SU-DHL-6 (cell line): ENCODE results near the gene PPP1CC.

ENCODE experiments used
- H2AFZ ChIP-seq: fragments of 200-600 bp; sonication (generic); 2 replicates; pipeline ENCODE4 v1.6.1; 2014; ENCODE audit warnings: low read depth, mild to moderate bottlenecking, moderate library complexity, mixed read lengths, antibody characterized with exemption, low read length; ENCODE audit not compliant: severe bottlenecking
- H3F3A ChIP-seq: fragments of 200-600 bp; shearing (Covaris generic); 2 replicates; pipeline ENCODE4 v1.6.0; 2016; ENCODE audit warnings: antibody characterized with exemption, mild to moderate bottlenecking; ENCODE audit not compliant: insufficient read depth
- H3K27ac ChIP-seq: fragments of 200-600 bp; sonication (generic); 2 replicates; pipeline ENCODE4 v1.5.1; 2016; ENCODE audit warnings: low read depth, mild to moderate bottlenecking, low read length, moderate library complexity, mixed read lengths
- H3K27me3 ChIP-seq: fragments of 200-600 bp; sonication (generic), shearing (Covaris generic); 2 replicates; pipeline ENCODE4 v1.6.0; 2014; ENCODE audit warnings: mild to moderate bottlenecking, low read length
- H3K36me3 ChIP-seq: fragments of 200-600 bp; sonication (generic); 2 replicates; pipeline ENCODE4 v1.6.1; 2014; ENCODE audit warnings: mild to moderate bottlenecking, low read length, mixed read lengths
- H3K4me2 ChIP-seq: fragments of 300-600, 200-600 bp; shearing (Covaris generic), sonication (generic); 2 replicates; pipeline ENCODE4 v1.6.0; 2014; ENCODE audit warnings: low read length, low read depth, mild to moderate bottlenecking; ENCODE audit not compliant: poor library complexity, severe bottlenecking
- H3K4me3 ChIP-seq: fragments of 200-600 bp; sonication (generic); 2 replicates; pipeline ENCODE4 v1.5.1; 2014; ENCODE audit warnings: antibody characterized with exemption, low read length, mild to moderate bottlenecking, mixed read lengths; ENCODE audit not compliant: insufficient read depth, poor library complexity, severe bottlenecking
- H3K79me2 ChIP-seq: fragments of 200-600 bp; sonication (generic); 2 replicates; pipeline ENCODE4 v1.6.1; 2014; ENCODE audit warnings: mild to moderate bottlenecking, low read length, moderate library complexity; ENCODE audit not compliant: insufficient read depth
- H3K9ac ChIP-seq: fragments of 200-600 bp; sonication (generic); 2 replicates; pipeline ENCODE4 v1.7.0; 2014; ENCODE audit warnings: mild to moderate bottlenecking, low read length
- H3K9me2 ChIP-seq: fragments of 200-600 bp; sonication (generic); replicated peaks from 2 replicates; pipeline ENCODE4 v1.6.1; 2014; ENCODE audit warnings: low read length; ENCODE audit not compliant: insufficient read depth
- H3K9me3 ChIP-seq: fragments of 200-600 bp; sonication (generic); 2 replicates; pipeline ENCODE4 v1.6.1; 2014; ENCODE audit warnings: low read length, mixed read lengths; ENCODE audit not compliant: insufficient read depth
- H4K20me1 ChIP-seq: fragments of 200-600 bp; sonication (generic); 2 replicates; pipeline ENCODE4 v1.6.1; 2014; ENCODE audit warnings: low read depth, mild to moderate bottlenecking, antibody characterized with exemption, low read length, moderate library complexity, mixed read lengths
- CTCF ChIP-seq: fragments of 200-600 bp; sonication (generic); IDR thresholded peaks from one replicate; pipeline ENCODE4 v1.5.1; 2017; ENCODE audit warnings: antibody characterized with exemption, mild to moderate bottlenecking, low read length, moderate library complexity; ENCODE audit not compliant: insufficient read depth, poor library complexity, severe bottlenecking
- EZH2phosphoT487 ChIP-seq: fragments of 200-600 bp; sonication (generic), shearing (Covaris generic); conservative IDR thresholded peaks from 2 replicates; pipeline ENCODE4 v1.6.1; 2018; ENCODE audit warnings: mild to moderate bottlenecking, antibody characterized with exemption, low read length, moderate library complexity, mixed read lengths

Gene PPP1CC

GRCh38 chr12:110786012-110786411 is 43.3 kb upstream of the PPP1CC start:
- no peaks in the 10 kb centered on the region for H3K9me3 ChIP-seq
- H2AFZ ChIP-seq: no peak overlapping the region
- no peaks in the 10 kb centered on the region for H3K9me2 ChIP-seq

GRCh38 chr12:110785240-110785639 is 42.5 kb upstream of the PPP1CC start:
- Histone ChIP-seq H3K9me3 (no peaks in the 10 kb centered on the region), H3K4me3 (no peak overlapping the region), H3K4me2 (no peak overlapping the region), H3K27ac (no peak overlapping the region), H3F3A (no peaks in the 10 kb centered on the region), H4K20me1 (no peaks in the 10 kb centered on the region), H3K27me3 (no peaks in the 10 kb centered on the region), H2AFZ (no peak overlapping the region), H3K79me2 (no peaks in the 10 kb centered on the region), H3K9me2 (no peaks in the 10 kb centered on the region), H3K36me3 (no peaks in the 10 kb centered on the region), H3K9ac (no peak overlapping the region)
- no peak for TF ChIP-seq CTCF
- TF ChIP-seq EZH2phosphoT487: no peak

More at GRCh38 chr12:110786012-110786411, 43.3 kb upstream of the PPP1CC start:
- no peaks in the 10 kb centered on the region for H3K36me3 ChIP-seq
- no peak overlapping the region for H3K4me2 ChIP-seq
- no peaks in the 10 kb centered on the region for H4K20me1 ChIP-seq
- TF ChIP-seq CTCF (no peak), EZH2phosphoT487 (no peak)
- H3K79me2 ChIP-seq: no peaks in the 10 kb centered on the region
- no peaks in the 10 kb centered on the region for H3F3A ChIP-seq
- H3K9ac ChIP-seq: no peak overlapping the region
- H3K27me3 ChIP-seq: no peaks in the 10 kb centered on the region
- no peak overlapping the region for H3K27ac ChIP-seq
- H3K4me3 ChIP-seq: no peak overlapping the region

- H2AFZ ChIP-seq: no peak overlapping the region
- no peak overlapping the region for H3K4me3 ChIP-seq
- no peak overlapping the region for H3K27ac ChIP-seq
- no peaks in the 10 kb centered on the region for H3K27me3 ChIP-seq
- H3K9me3 ChIP-seq: no peaks in the 10 kb centered on the region
- no peaks in the 10 kb centered on the region for H3K36me3 ChIP-seq
- H3K9me2 ChIP-seq: no peaks in the 10 kb centered on the region
- H3K4me2 ChIP-seq: no peak overlapping the region
- H3F3A ChIP-seq: no peaks in the 10 kb centered on the region
- TF ChIP-seq EZH2phosphoT487 (no peak), CTCF (no peak)
- H3K79me2 ChIP-seq: no peaks in the 10 kb centered on the region
- no peaks in the 10 kb centered on the region for H4K20me1 ChIP-seq
- no peak overlapping the region for H3K9ac ChIP-seq
Measured at GRCh38 chr12:110782922-110783321, 40.2 kb upstream of the PPP1CC start.

- H3K4me2 ChIP-seq: no peak overlapping the region
- H3K9me2 ChIP-seq: no peaks in the 10 kb centered on the region
- no peak overlapping the region for H2AFZ ChIP-seq
- no peaks in the 10 kb centered on the region for H3K79me2 ChIP-seq
- H3K36me3 ChIP-seq: no peaks in the 10 kb centered on the region
- TF ChIP-seq CTCF: no peak
- TF ChIP-seq EZH2phosphoT487: no peak
- no peaks in the 10 kb centered on the region for H3F3A ChIP-seq
- H3K9me3 ChIP-seq: no peaks in the 10 kb centered on the region
- H4K20me1 ChIP-seq: no peaks in the 10 kb centered on the region
- H3K9ac ChIP-seq: no peak overlapping the region
- no peak overlapping the region for H3K27ac ChIP-seq
- no peaks in the 10 kb centered on the region for H3K27me3 ChIP-seq
- no peak overlapping the region for H3K4me3 ChIP-seq
Measured at GRCh38 chr12:110782094-110782493, 39.4 kb upstream of the PPP1CC start.
